ENCODE data around the gene OCIAD1. TPM values are rescaled to one million over a fixed set of nuclear protein-coding genes. Genes with fewer than 3 reads are reported as not detected.
"Not testable (repeated sequence)": the region's sequence is repeated elsewhere in the genome, so short reads cannot be mapped to it uniquely, and the experiment has no call there.

OCIAD1 gene
- total RNA-seq, 3 donors from 2014 or later (not counting 1 experiment from before 2014, with no cell fraction given): 91.4 to 117 (median 93.7) TPM

DNA sequence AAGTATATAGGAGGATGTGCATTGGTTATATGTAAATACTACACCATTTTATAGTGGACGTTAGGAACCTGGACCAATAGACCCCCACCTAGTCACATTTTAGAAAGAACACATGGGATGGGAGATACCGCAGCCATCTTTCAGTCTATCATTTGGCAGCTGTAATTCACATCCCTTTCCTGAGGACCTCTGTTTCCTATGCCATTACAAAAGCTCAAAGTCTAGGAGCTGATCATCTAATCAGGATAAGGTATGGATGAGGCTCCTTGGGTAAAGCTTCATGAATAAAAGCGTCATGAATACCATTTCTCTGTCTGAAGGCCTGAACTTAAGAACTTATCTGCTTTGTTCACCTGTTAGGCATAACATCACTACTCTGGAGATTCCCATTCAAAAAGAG lies 31.1 kb downstream of the OCIAD1 start:
- Mint-ChIP-seq H3K9me3 (peaks cover 2 to 6% of the 10 kb centered on the region in 2 donors), H3K4me3 (no peak overlapping the region), H3K27ac (no peak overlapping the region), H3K4me1 (no peaks in the 10 kb centered on the region), H3K36me3 (peaks cover 6% of the 10 kb centered on the region), H3K27me3 (ENCODE audit: low read depth in 2 of 2) (no peaks in the 10 kb centered on the region)
- WGBS (ENCODE audit: insufficient coverage): 100% methylated on average over 3 of the region's 3 CpGs
- Histone ChIP-seq H3K27ac (ENCODE audit: low read length) (no peak overlapping the region), H3K4me1 (ENCODE audit: control insufficient read depth, insufficient read depth, low read length) (no peaks in the 10 kb centered on the region), H3K36me3 (ENCODE audit: control insufficient read depth, insufficient read depth, low read length) (peaks cover 17% of the 10 kb centered on the region), H3K4me3 (ENCODE audit: low read length) (no peak overlapping the region), H3K27me3 (ENCODE audit: control insufficient read depth, insufficient read depth, low read length) (no peaks in the 10 kb centered on the region), H3K9me3 (ENCODE audit: control insufficient read depth, insufficient read depth, low read length) (no peaks in the 10 kb centered on the region)
- DNase-seq (no peak), ATAC-seq (no peak)
- intact Hi-C loops (cut with micrococcal nuclease): no loop called here
- TF ChIP-seq, protein P1, sequence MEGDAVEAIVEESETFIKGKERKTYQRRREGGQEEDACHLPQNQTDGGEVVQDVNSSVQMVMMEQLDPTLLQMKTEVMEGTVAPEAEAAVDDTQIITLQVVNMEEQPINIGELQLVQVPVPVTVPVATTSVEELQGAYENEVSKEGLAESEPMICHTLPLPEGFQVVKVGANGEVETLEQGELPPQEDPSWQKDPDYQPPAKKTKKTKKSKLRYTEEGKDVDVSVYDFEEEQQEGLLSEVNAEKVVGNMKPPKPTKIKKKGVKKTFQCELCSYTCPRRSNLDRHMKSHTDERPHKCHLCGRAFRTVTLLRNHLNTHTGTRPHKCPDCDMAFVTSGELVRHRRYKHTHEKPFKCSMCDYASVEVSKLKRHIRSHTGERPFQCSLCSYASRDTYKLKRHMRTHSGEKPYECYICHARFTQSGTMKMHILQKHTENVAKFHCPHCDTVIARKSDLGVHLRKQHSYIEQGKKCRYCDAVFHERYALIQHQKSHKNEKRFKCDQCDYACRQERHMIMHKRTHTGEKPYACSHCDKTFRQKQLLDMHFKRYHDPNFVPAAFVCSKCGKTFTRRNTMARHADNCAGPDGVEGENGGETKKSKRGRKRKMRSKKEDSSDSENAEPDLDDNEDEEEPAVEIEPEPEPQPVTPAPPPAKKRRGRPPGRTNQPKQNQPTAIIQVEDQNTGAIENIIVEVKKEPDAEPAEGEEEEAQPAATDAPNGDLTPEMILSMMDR (IDR thresholded peaks at IDR 0.05): no peak

DNA sequence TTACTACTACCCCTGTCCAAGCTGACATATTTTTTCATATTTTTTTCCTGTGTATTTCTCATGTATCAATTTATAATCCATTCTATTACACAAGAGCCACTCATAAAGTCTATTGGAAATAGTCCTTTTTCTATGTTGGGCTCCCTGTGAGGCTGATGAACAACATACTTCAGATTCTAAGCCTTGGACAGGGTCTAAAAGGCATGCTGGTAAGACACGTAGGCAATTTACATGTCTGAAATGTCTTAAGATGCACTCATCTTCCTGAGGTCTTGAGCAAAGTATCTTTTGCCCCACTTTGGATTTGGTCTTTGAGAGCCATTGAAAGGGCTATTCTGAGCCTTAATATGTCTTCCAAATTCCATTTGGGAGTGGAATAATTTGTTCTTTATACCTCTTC lies 31.8 kb downstream of the OCIAD1 start:
- H3K9me3 Mint-ChIP-seq: peaks cover 2 to 6% of the 10 kb centered on the region in 2 donors
- no peak for ATAC-seq

DNA sequence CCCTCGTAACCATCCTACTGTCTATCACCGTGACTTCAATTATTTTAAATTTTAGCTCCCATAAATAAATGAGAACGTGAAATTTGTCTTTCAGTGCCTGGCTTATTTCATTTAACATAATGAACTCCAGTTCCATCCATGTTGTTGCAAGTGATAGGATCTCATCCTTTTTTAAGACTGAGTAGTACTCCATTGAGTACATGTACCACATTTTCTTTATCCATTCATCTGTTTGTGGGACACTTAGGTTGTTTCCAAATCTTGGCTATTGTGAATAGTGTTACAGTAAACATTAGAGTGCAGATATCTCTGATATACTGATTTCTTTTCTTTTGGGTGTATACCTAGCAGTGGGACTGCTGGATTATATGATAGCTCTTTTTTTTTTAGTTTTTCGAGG lies 32.8 kb downstream of the OCIAD1 start:
- Mint-ChIP-seq H3K27ac (no peak overlapping the region), H3K27me3 (ENCODE audit: low read depth in 2 of 2) (no peaks in the 10 kb centered on the region), H3K36me3 (peaks cover 6% of the 10 kb centered on the region), H3K4me3 (no peak overlapping the region), H3K4me1 (no peaks in the 10 kb centered on the region), H3K9me3 (peaks cover 2 to 6% of the 10 kb centered on the region in 2 donors)
- 94% methylated on average over 3 of the region's 4 CpGs for WGBS (ENCODE audit: insufficient coverage)
- no peak for DNase-seq
- Histone ChIP-seq H3K9me3 (ENCODE audit: control insufficient read depth, insufficient read depth, low read length) (no peaks in the 10 kb centered on the region), H3K27me3 (ENCODE audit: control insufficient read depth, insufficient read depth, low read length) (no peaks in the 10 kb centered on the region), H3K27ac (ENCODE audit: low read length) (no peak overlapping the region), H3K4me3 (ENCODE audit: low read length) (no peak overlapping the region), H3K4me1 (ENCODE audit: control insufficient read depth, insufficient read depth, low read length) (no peaks in the 10 kb centered on the region), H3K36me3 (ENCODE audit: control insufficient read depth, insufficient read depth, low read length) (peaks cover 9% of the 10 kb centered on the region)
- ATAC-seq: no peak
- intact Hi-C loops (cut with micrococcal nuclease): no loop called here
- TF ChIP-seq, protein P1 (IDR thresholded peaks at IDR 0.05): no peak

More for the DNA sequence above, 31.8 kb downstream of the OCIAD1 start:
- H3K4me3 ChIP-seq (ENCODE audit: low read length): no peak overlapping the region
- no peak overlapping the region for H3K4me3 Mint-ChIP-seq
- H3K27ac ChIP-seq (ENCODE audit: low read length): no peak overlapping the region
- 87% methylated on average over 1 of the region's 1 CpG for WGBS (ENCODE audit: insufficient coverage)
- peaks cover 15% of the 10 kb centered on the region for H3K36me3 ChIP-seq (ENCODE audit: control insufficient read depth, insufficient read depth, low read length)
- no peak overlapping the region for H3K27ac Mint-ChIP-seq
- no peaks in the 10 kb centered on the region for H3K27me3 Mint-ChIP-seq (ENCODE audit: low read depth in 2 of 2)
- H3K4me1 ChIP-seq (ENCODE audit: control insufficient read depth, insufficient read depth, low read length): no peaks in the 10 kb centered on the region
- intact Hi-C loops (cut with micrococcal nuclease): no loop called here
- H3K4me1 Mint-ChIP-seq: no peaks in the 10 kb centered on the region
- TF ChIP-seq, protein P1 (IDR thresholded peaks at IDR 0.05): no peak
- no peaks in the 10 kb centered on the region for H3K27me3 ChIP-seq (ENCODE audit: control insufficient read depth, insufficient read depth, low read length)
- no peak for DNase-seq
- peaks cover 6% of the 10 kb centered on the region for H3K36me3 Mint-ChIP-seq
- no peaks in the 10 kb centered on the region for H3K9me3 ChIP-seq (ENCODE audit: control insufficient read depth, insufficient read depth, low read length)

DNA sequence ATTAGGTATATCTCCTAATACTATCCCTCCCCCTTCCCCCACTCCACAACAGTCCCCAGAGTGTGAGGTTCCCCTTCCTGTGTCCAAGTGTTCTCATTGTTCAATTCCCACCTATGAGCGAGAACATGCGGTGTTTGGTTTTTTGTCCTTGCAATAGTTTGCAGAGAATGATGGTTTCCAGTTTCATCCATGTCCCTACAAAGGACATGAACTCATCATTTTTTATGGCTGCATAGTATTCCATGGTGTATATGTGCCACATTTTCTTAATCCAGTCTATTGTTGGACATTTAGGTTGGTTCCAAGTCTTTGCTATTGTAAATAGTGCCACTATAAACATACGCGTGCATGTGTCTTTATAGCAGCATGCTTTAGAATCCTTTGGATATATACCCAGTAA lies 33.8 kb downstream of the OCIAD1 start:
- H3K36me3 Mint-ChIP-seq; H3K27me3 Mint-ChIP-seq (ENCODE audit: low read depth in 2 of 2); H3K36me3 ChIP-seq (ENCODE audit: control insufficient read depth, insufficient read depth, low read length); intact Hi-C loops (cut with micrococcal nuclease); DNase-seq; H3K27ac ChIP-seq (ENCODE audit: low read length); H3K27ac Mint-ChIP-seq; H3K4me1 ChIP-seq (ENCODE audit: control insufficient read depth, insufficient read depth, low read length); H3K4me3 Mint-ChIP-seq; H3K9me3 ChIP-seq (ENCODE audit: control insufficient read depth, insufficient read depth, low read length); H3K27me3 ChIP-seq (ENCODE audit: control insufficient read depth, insufficient read depth, low read length); H3K9me3 Mint-ChIP-seq; H3K4me1 Mint-ChIP-seq; H3K4me3 ChIP-seq (ENCODE audit: low read length); ATAC-seq: not testable (repeated sequence)
- 100% methylated on average over 2 of the region's 4 CpGs for WGBS (ENCODE audit: insufficient coverage)
